SK-N-SH (cell line): Measurements from ENCODE around the gene ADORA2A. TPM values are rescaled to one million over a fixed set of nuclear protein-coding genes. Genes with fewer than 3 reads are reported as not detected.

Experiments
- CTCF ChIA-PET: fragments of 300-600, 350-600 bp; formaldehyde crosslinking; extraction: SDS; loops from one replicate; lab custom pipeline; 2021; lab: Yijun Ruan, JAX
- POLR2A ChIA-PET: fragments of 350-600 bp; sonication (Branson Sonifier 250); formaldehyde crosslinking; extraction: SDS; loops from one replicate; lab custom pipeline; 2020; ENCODE audit warnings: antibody characterized with exemption, inconsistent platforms; lab: Yijun Ruan, JAX
- DNase-seq: peaks from one replicate; pipeline ENCODE4 v3.0.0; 2012
- H2AFZ ChIP-seq: fragments of 200-600 bp; sonication (generic); 2 replicates; pipeline ENCODE4 v1.8.1; 2016; ENCODE audit warnings: antibody characterized with exemption, mild to moderate bottlenecking, low read depth
- H3F3A ChIP-seq: fragments of 200-600 bp; sonication (generic); replicated peaks from 2 replicates; pipeline ENCODE3; 2016; ENCODE audit warnings: antibody characterized with exemption, mild to moderate bottlenecking; ENCODE audit not compliant: insufficient read depth
- H3K27ac ChIP-seq, 2 experiments: fragments of 200-500 bp in 1 of 2; fragments of 200-600 bp in 1 of 2; sonication (Bioruptor generic) in 1 of 2; sonication (generic), shearing (Covaris generic) in 1 of 2; 2 replicates each; pipeline versions ENCODE4 v1.5.1 to v1.6.1; 2014 to 2016; ENCODE audit warnings: low read depth in 2 of 2, inconsistent platforms in 1 of 2, low read length in 1 of 2, mild to moderate bottlenecking in 1 of 2, mixed read lengths in 1 of 2
- H3K27me3 ChIP-seq: fragments of 200-600 bp; sonication (generic), shearing (Covaris generic); 2 replicates; pipeline ENCODE4 v1.6.1; 2016; ENCODE audit warnings: mixed run types; ENCODE audit not compliant: insufficient read depth
- H3K36me3 ChIP-seq, 2 experiments: fragments of 200-500 bp in 1 of 2; fragments of 200-600 bp in 1 of 2; sonication (Bioruptor generic) in 1 of 2; sonication (generic) in 1 of 2; replicated peaks in 1 of 2; 2 replicates each; pipeline versions ENCODE3 to v1.5.1; 2014 to 2016; ENCODE audit warnings: low read length in 1 of 2, mild to moderate bottlenecking in 1 of 2; ENCODE audit not compliant: insufficient read depth in 2 of 2, control insufficient read depth in 1 of 2
- H3K4me1 ChIP-seq, 2 experiments: fragments of 200-500 bp in 1 of 2; fragments of 200-600 bp in 1 of 2; sonication (Bioruptor generic) in 1 of 2; sonication (generic), shearing (Covaris generic) in 1 of 2; 2 replicates each; pipeline versions ENCODE4 v1.5.1 to v1.6.1; 2014 to 2016; ENCODE audit warnings: low read depth in 1 of 2, low read length in 1 of 2, mixed run types in 1 of 2; ENCODE audit not compliant: insufficient read depth in 2 of 2, control insufficient read depth in 1 of 2
- H3K4me2 ChIP-seq: fragments of 200-600 bp; sonication (generic), shearing (Covaris generic); 2 replicates; pipeline ENCODE4 v1.6.1; 2017; ENCODE audit warnings: mixed run types
- H3K4me3 ChIP-seq, 2 experiments: fragments of 200-500 bp in 1 of 2; fragments of 200-600 bp in 1 of 2; sonication (Bioruptor generic) in 1 of 2; sonication (generic), shearing (Covaris generic) in 1 of 2; 2 replicates each; pipeline versions ENCODE4 v1.5.1 to v1.8.1; 2014 to 2016; ENCODE audit warnings: low read depth in 2 of 2, inconsistent platforms in 1 of 2, low read length in 1 of 2, mild to moderate bottlenecking in 1 of 2, mixed read lengths in 1 of 2, moderate library complexity in 1 of 2
- H3K79me2 ChIP-seq: fragments of 200-600 bp; sonication (generic); 2 replicates; pipeline ENCODE4 v1.8.1; 2017; ENCODE audit warnings: mild to moderate bottlenecking; ENCODE audit not compliant: insufficient read depth
- H3K9ac ChIP-seq: fragments of 200-600 bp; sonication (generic); 2 replicates; pipeline ENCODE4 v1.6.1; 2017; ENCODE audit warnings: mixed run types
- H3K9me2 ChIP-seq: fragments of 200-600 bp; sonication (generic); 2 replicates; pipeline ENCODE4 v1.6.1; 2017; ENCODE audit warnings: mixed run types
- H3K9me3 ChIP-seq: fragments of 200-600 bp; sonication (generic); 2 replicates; pipeline ENCODE4 v1.6.1; 2017; ENCODE audit warnings: mixed run types, mild to moderate bottlenecking, moderate library complexity
- H4K20me1 ChIP-seq: fragments of 200-600 bp; sonication (generic); 2 replicates; pipeline ENCODE4 v1.6.1; 2017; ENCODE audit warnings: mild to moderate bottlenecking, mixed run types; ENCODE audit not compliant: insufficient read depth
- CHD2 ChIP-seq: fragments of 150-350 bp; IDR thresholded peaks from 2 replicates; pipeline ENCODE4 v1.6.1; 2018; ENCODE audit warnings: low read length; ENCODE audit not compliant: partially characterized antibody
- EP300 ChIP-seq, 2 experiments: IDR thresholded peaks; 2 replicates each; pipeline versions ENCODE4 v1.4.0 to v1.6.1; 2012; ENCODE audit warnings: borderline replicate concordance in 1 of 2, low read depth in 1 of 2, low read length in 1 of 2
- FOXJ3 ChIP-seq: sonication (generic); formaldehyde crosslinking; IDR thresholded peaks from 2 replicates; pipeline ENCODE4 v1.5.1; 2020; ENCODE audit warnings: mild to moderate bottlenecking, missing genetic modification reagents
- GATA2 ChIP-seq: sonication (generic); formaldehyde crosslinking; IDR thresholded peaks from 2 replicates; pipeline ENCODE4 v1.5.0; 2020; ENCODE audit warnings: mild to moderate bottlenecking, missing genetic modification reagents
- JUND ChIP-seq: IDR thresholded peaks from 2 replicates; pipeline ENCODE4 v1.4.0; 2012
- PBX3 ChIP-seq: IDR thresholded peaks from 2 replicates; pipeline ENCODE4; 2012
- RCOR1 ChIP-seq: fragments of 150-350 bp; IDR thresholded peaks from 2 replicates; pipeline ENCODE4 v1.6.1; 2017; ENCODE audit warnings: antibody characterized with exemption, low read length
- SIN3A ChIP-seq: IDR thresholded peaks from 2 replicates; pipeline ENCODE4 v1.6.1; 2012; ENCODE audit warnings: low read depth, mild to moderate bottlenecking, low read length, moderate library complexity, borderline replicate concordance
- TCF12 ChIP-seq: IDR thresholded peaks from 2 replicates; pipeline ENCODE4 v1.4.0; 2012
- WGBS: methylation state at CpG from one replicate; pipeline ENCODE4 v1.1.6; 2017; ENCODE audit warnings: low lambda C conversion rate; 5-methylcytosine and 5-hydroxymethylcytosine counted together
- polyA plus RNA-seq, 3 experiments: library from polyadenylated mRNA; depleted of rRNA; stranded (reverse); fragments of >200 nt; gene quantifications; 2 replicates each; pipeline ENCODE4 v1.2.3, GENCODE V29; 2012

ADORA2A gene
- polyA plus RNA-seq, 1 of the 3 experiments (the other 2 are of a cell fraction), result 9.3 TPM

DNA sequence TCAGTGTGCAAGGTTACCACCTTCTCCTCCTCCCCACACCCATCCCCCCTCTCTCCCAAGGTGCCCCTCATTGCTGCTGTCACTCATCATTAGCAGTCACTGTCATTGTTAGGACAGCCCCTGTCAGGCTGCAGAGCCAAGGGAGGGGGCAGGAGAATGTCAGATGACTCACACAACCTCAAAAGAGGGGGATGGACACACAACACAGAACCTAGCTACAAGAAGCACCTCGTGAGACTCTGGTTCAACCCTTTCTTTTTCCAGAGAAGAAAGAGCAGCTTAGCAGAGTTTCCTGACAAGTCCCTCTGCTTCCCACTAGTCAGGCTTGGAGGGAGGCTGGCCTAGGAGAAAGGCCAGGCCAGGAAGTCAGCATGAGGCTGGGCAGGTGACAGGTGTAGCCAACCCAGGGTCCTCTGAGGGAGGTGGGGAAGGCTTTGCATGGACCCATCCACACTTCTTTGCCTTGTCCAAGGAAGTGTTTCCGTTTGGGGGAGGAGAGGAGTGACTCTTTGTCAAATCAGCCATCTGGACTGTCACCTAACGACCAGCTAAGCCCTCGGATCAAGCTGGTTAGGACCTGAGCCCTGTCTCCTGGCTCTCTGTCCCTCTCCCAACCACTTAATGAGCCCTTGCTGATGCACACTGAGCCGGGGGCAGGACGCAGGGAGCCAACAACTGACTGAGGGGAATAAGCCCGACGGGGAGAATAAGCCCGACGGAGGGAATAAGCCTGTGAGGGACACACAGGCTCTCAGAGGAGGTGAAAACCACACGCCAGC, 18.3 kb downstream of the ADORA2A start:
- POLR2A ChIA-PET, result interaction anchor here (0.7 kb wide), 1 partner anchor 449 kb away, joined by 3 read pairs; no protein-coding TSS in a partner anchor

DNA sequence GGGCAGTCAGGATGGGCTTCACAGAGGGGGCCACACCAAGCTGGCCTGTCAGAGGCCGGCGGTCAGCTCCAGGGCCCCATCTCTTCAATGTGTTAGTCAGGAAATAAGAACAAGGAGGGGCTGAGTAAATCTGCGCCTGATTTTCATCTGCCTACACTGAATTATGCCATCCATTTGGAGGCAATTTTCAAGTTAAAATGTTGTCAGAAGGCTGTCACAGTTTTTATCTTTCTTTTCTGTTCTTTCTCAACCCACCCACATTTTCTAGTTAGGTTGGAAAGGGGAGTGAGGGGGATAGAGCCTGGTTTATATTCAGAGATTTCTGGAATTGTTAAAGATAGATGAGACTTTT, 18.8 kb downstream of the ADORA2A start:
- Histone ChIP-seq H3K9ac (no peak overlapping the region), H3K9me3 (0 out of 2 replicates have a peak, but pooled peaks cover 1% of the 10 kb centered on the region), H3K79me2 (no peaks in the 10 kb centered on the region), H3K4me2 (peak overlapping the region; percentile 47; the same call in 1 of the 2 replicates), H3F3A (no peaks in the 10 kb centered on the region), H3K36me3 (no peaks in the 10 kb centered on the region), H3K27ac (peak overlapping the region in 1 of 2 experiments; percentile 97; a peak in 2 of 4 replicates), H3K4me1 (peaks cover 26 to 84% of the 10 kb centered on the region in 2 experiments), H3K27me3 (no peaks in the 10 kb centered on the region), H3K4me3 (no peak overlapping the region), H2AFZ (no peak overlapping the region), H3K9me2 (no peaks in the 10 kb centered on the region), H4K20me1 (no peaks in the 10 kb centered on the region)
- DNase-seq, result no peak
- ChIA-PET POLR2A (interaction anchor here (1.2 kb wide), 1 partner anchor 175 kb away, joined by 3 read pairs; the partner anchor contains the start of gene SPECC1L), CTCF (interaction anchor here (1.4 to 2.3 kb wide), 4 partner anchors 22 to 256 kb away, joined by 4 to 7 read pairs (median 5); no protein-coding TSS in a partner anchor)
- 45% methylated on average over 3 of the region's 3 CpGs for WGBS
- no peak for TF ChIP-seq FOXJ3 (CRISPR knock-in tag)
- TF ChIP-seq EP300 (IDR thresholded peaks at IDR 0.05; ENCODE audit: borderline replicate concordance in 1 of 2, low read depth in 1 of 2, low read length in 1 of 2), result peak in 1 of 2 experiments; percentile 82; a peak in 2 of 4 replicates
- TF ChIP-seq SIN3A, result no peak
- TF ChIP-seq JUND, result no peak
- TF ChIP-seq RCOR1, result peak; percentile 68; the same call in 1 of the 2 replicates
- peak; percentile 32; the same call in 1 of the 2 replicates for TF ChIP-seq GATA2 (CRISPR knock-in tag)
- TF ChIP-seq TCF12, result peak; percentile 56

More for the DNA sequence above, 18.3 kb downstream of the ADORA2A start:
- H4K20me1 ChIP-seq, result no peaks in the 10 kb centered on the region
- no peaks in the 10 kb centered on the region for H3F3A ChIP-seq
- no peaks in the 10 kb centered on the region for H3K9me3 ChIP-seq
- H2AFZ ChIP-seq, result no peak overlapping the region; the same call in 1 of the 2 replicates
- H3K4me1 ChIP-seq, result peaks cover 26 to 84% of the 10 kb centered on the region in 2 experiments
- DNase-seq, result peak; percentile 70
- no peak overlapping the region for H3K9ac ChIP-seq
- no peaks in the 10 kb centered on the region for H3K9me2 ChIP-seq
- H3K4me3 ChIP-seq, result no peak overlapping the region
- WGBS, result 55% methylated on average over 11 of the region's 11 CpGs
- peak overlapping the region; percentile 47; the same call in 1 of the 2 replicates for H3K4me2 ChIP-seq
- no peaks in the 10 kb centered on the region for H3K79me2 ChIP-seq
- no peaks in the 10 kb centered on the region for H3K27me3 ChIP-seq
- CTCF ChIA-PET, result interaction anchor here (1.0 to 2.3 kb wide), 4 partner anchors 14 to 76 kb away, joined by 3 to 7 read pairs (median 5); no protein-coding TSS in a partner anchor
- H3K27ac ChIP-seq, result peak overlapping the region in 1 of 2 experiments; percentile 97; a peak in 2 of 4 replicates
- no peaks in the 10 kb centered on the region for H3K36me3 ChIP-seq
- TF ChIP-seq PBX3 (peak; percentile 82), JUND (no peak), CHD2 (peak; percentile 19)
- TF ChIP-seq, all 33 proteins: peak for 2
